ENCODE measurements around the gene DTNB. TPM values are rescaled to one million over a fixed set of nuclear protein-coding genes. Genes with fewer than 3 reads are reported as not detected.
"Not testable (repeated sequence)": the region's sequence is repeated elsewhere in the genome, so short reads cannot be mapped to it uniquely, and the experiment has no call there.

The DTNB gene
- total RNA-seq, 1 donor from 2014 or later, result 17.9 TPM

- Histone ChIP-seq H3K36me3 (no peaks in the 10 kb centered on the region), H3K4me1 (no peaks in the 10 kb centered on the region), H3K27ac (no peak overlapping the region), H3K27me3 (no peaks in the 10 kb centered on the region), H3K4me3 (no peak overlapping the region), H3K9me3 (no peaks in the 10 kb centered on the region)
- DNase-seq (ENCODE audit: extremely low spot score in 2 of 2), result no peak
- intact Hi-C loops (cut with DNase I), result no loop called here
- TF ChIP-seq CTCF (IDR thresholded peaks at IDR 0.05) (no peak), POLR2A (IDR thresholded peaks at IDR 0.05) (no peak), POLR2AphosphoS5 (IDR thresholded peaks at IDR 0.05; ENCODE audit: insufficient read depth in 1 of 2, low read depth in 1 of 2) (no peak)
These were observed 31.1 kb downstream of the DTNB start for GRCh38 chr2:25642298-25642697.

GRCh38 chr2:25639696-25640095, 33.7 kb downstream of the DTNB start:
- no peak for DNase-seq (ENCODE audit: extremely low spot score in 2 of 2)
- TF ChIP-seq POLR2AphosphoS5 (IDR thresholded peaks at IDR 0.05; ENCODE audit: insufficient read depth in 1 of 2, low read depth in 1 of 2) (no peak), CTCF (IDR thresholded peaks at IDR 0.05) (no peak), POLR2A (IDR thresholded peaks at IDR 0.05) (no peak)
- H3K4me1 ChIP-seq, result no peaks in the 10 kb centered on the region
- H3K9me3 ChIP-seq, result no peaks in the 10 kb centered on the region
- H3K27ac ChIP-seq, result no peak overlapping the region
- H3K27me3 ChIP-seq, result no peaks in the 10 kb centered on the region
- intact Hi-C loops (cut with DNase I), result no loop called here
- no peaks in the 10 kb centered on the region for H3K36me3 ChIP-seq
- H3K4me3 ChIP-seq, result no peak overlapping the region

GRCh38 chr2:25639131-25639530, 34.2 kb downstream of the DTNB start:
- no peak overlapping the region for H3K27ac ChIP-seq
- no peak overlapping the region for H3K4me3 ChIP-seq
- no peaks in the 10 kb centered on the region for H3K4me1 ChIP-seq
- no peak for TF ChIP-seq POLR2AphosphoS5 (IDR thresholded peaks at IDR 0.05; ENCODE audit: insufficient read depth in 1 of 2, low read depth in 1 of 2)
- no peak for TF ChIP-seq POLR2A (IDR thresholded peaks at IDR 0.05)
- no peak for TF ChIP-seq CTCF (IDR thresholded peaks at IDR 0.05)
- H3K9me3 ChIP-seq, result no peaks in the 10 kb centered on the region
- DNase-seq (ENCODE audit: extremely low spot score in 2 of 2), result no peak
- H3K36me3 ChIP-seq, result no peaks in the 10 kb centered on the region
- H3K27me3 ChIP-seq, result no peaks in the 10 kb centered on the region
- intact Hi-C loops (cut with DNase I), result no loop called here

GRCh38 chr2:25635797-25636196, 37.6 kb downstream of the DTNB start:
- Histone ChIP-seq H3K9me3 (no peaks in the 10 kb centered on the region), H3K36me3 (no peaks in the 10 kb centered on the region)

GRCh38 chr2:25633801-25634200, 39.6 kb downstream of the DTNB start:
- H3K4me3 ChIP-seq; intact Hi-C loops (cut with DNase I); H3K27me3 ChIP-seq; H3K27ac ChIP-seq; DNase-seq (ENCODE audit: extremely low spot score in 2 of 2); H3K4me1 ChIP-seq; H3K36me3 ChIP-seq; H3K9me3 ChIP-seq: not testable (repeated sequence)

More at GRCh38 chr2:25635797-25636196, 37.6 kb downstream of the DTNB start:
- Histone ChIP-seq H3K4me1 (no peaks in the 10 kb centered on the region), H3K27me3 (no peaks in the 10 kb centered on the region), H3K27ac (no peak overlapping the region), H3K4me3 (no peak overlapping the region)
- TF ChIP-seq POLR2AphosphoS5 (IDR thresholded peaks at IDR 0.05; ENCODE audit: insufficient read depth in 1 of 2, low read depth in 1 of 2) (no peak), CTCF (IDR thresholded peaks at IDR 0.05) (no peak), POLR2A (IDR thresholded peaks at IDR 0.05) (no peak)
- intact Hi-C loops (cut with DNase I), result no loop called here
- no peak for DNase-seq (ENCODE audit: extremely low spot score in 2 of 2)

GRCh38 chr2:25632396-25632795, 41.0 kb downstream of the DTNB start:
- TF ChIP-seq CTCF (IDR thresholded peaks at IDR 0.05) (no peak), POLR2AphosphoS5 (IDR thresholded peaks at IDR 0.05; ENCODE audit: insufficient read depth in 1 of 2, low read depth in 1 of 2) (no peak), POLR2A (IDR thresholded peaks at IDR 0.05) (no peak)
- no peaks in the 10 kb centered on the region for H3K9me3 ChIP-seq
- no peaks in the 10 kb centered on the region for H3K4me1 ChIP-seq
- intact Hi-C loops (cut with DNase I), result no loop called here
- no peak overlapping the region for H3K27ac ChIP-seq
- H3K36me3 ChIP-seq, result peaks cover 0 to 4% of the 10 kb centered on the region in 2 donors
- H3K4me3 ChIP-seq, result no peak overlapping the region
- no peaks in the 10 kb centered on the region for H3K27me3 ChIP-seq
- no peak for DNase-seq (ENCODE audit: extremely low spot score in 2 of 2)

All from vagina (tissue), 2 donors.